SU-DHL-6 (cell line): ENCODE results near the gene ZNF804B.

Experiments
- EZH2phosphoT487 ChIP-seq: fragments of 200-600 bp; sonication (generic), shearing (Covaris generic); conservative IDR thresholded peaks from 2 replicates; pipeline ENCODE4 v1.6.1; 2018; ENCODE audit warnings: mild to moderate bottlenecking, antibody characterized with exemption, low read length, moderate library complexity, mixed read lengths
- TF ChIP-seq, protein P1 (sequence below): fragments of 200-600 bp; sonication (generic); IDR thresholded peaks from one replicate; pipeline ENCODE4 v1.5.1; 2017; ENCODE audit warnings: antibody characterized with exemption, mild to moderate bottlenecking, low read length, moderate library complexity; ENCODE audit not compliant: insufficient read depth, poor library complexity, severe bottlenecking

DNA sequence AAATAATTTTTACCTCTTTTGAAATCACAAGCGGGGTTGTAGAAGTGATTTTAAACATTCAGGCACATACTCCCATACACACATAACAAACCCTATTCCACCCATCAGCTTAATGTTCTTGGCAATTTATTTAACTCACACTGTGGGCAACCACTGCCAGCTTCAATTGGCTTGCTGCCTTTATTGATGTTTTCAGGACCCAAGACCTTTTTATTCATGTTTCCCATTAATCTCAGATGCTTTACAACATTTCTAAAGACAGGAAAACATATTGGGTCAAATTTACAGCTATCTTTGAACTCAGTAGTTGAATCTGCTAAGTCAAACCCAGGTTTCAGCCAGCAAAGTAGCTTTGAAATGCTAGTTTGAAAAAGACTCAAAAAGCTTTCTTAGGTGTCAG is 109.0 kb downstream of the ZNF804B start:
- TF ChIP-seq, protein P1, sequence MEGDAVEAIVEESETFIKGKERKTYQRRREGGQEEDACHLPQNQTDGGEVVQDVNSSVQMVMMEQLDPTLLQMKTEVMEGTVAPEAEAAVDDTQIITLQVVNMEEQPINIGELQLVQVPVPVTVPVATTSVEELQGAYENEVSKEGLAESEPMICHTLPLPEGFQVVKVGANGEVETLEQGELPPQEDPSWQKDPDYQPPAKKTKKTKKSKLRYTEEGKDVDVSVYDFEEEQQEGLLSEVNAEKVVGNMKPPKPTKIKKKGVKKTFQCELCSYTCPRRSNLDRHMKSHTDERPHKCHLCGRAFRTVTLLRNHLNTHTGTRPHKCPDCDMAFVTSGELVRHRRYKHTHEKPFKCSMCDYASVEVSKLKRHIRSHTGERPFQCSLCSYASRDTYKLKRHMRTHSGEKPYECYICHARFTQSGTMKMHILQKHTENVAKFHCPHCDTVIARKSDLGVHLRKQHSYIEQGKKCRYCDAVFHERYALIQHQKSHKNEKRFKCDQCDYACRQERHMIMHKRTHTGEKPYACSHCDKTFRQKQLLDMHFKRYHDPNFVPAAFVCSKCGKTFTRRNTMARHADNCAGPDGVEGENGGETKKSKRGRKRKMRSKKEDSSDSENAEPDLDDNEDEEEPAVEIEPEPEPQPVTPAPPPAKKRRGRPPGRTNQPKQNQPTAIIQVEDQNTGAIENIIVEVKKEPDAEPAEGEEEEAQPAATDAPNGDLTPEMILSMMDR = no peak
- TF ChIP-seq EZH2phosphoT487 = no peak
